GM12801 (cell line): Measurements from ENCODE around the gene SORBS1.

Experiments used
- CTCF ChIP-seq: IDR thresholded peaks from one replicate; pipeline ENCODE4 v1.5.1; 2011; ENCODE audit warnings: control low read depth; ENCODE audit not compliant: insufficient read length; ENCODE audit errors: extremely low read depth

SORBS1 gene

GRCh38 chr10:95333997-95334804, 227.0 kb downstream of the SORBS1 start:
- TF ChIP-seq CTCF = no peak

DNA sequence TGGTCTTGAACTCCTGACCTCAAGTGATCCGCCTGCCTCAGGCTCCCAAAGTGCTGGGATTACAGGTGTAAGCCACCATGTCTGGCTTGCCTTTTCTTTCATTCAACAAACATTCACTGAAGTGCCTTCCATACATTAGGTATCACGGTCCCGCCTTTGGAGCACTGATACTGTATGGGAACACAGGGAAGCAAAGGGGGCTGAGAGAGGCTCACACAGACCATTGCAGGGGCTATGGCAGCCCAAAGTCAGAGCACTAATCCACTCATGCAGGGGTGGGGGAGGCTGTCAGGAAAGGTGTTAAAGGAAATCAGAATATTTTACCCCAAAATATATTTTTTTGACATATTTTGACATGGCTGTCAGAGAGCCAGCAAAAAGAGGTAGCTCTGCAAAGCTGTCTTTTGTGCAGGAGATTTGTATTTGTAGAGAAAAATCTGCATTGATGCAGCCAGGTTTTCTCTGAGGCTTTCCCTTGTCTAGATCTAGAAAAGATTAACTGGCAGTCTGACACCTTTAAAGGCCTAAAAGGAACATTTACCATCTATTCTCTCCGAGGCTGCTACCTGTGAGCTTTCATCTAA, 228.4 kb downstream of the SORBS1 start:
- TF ChIP-seq CTCF = no peak

DNA sequence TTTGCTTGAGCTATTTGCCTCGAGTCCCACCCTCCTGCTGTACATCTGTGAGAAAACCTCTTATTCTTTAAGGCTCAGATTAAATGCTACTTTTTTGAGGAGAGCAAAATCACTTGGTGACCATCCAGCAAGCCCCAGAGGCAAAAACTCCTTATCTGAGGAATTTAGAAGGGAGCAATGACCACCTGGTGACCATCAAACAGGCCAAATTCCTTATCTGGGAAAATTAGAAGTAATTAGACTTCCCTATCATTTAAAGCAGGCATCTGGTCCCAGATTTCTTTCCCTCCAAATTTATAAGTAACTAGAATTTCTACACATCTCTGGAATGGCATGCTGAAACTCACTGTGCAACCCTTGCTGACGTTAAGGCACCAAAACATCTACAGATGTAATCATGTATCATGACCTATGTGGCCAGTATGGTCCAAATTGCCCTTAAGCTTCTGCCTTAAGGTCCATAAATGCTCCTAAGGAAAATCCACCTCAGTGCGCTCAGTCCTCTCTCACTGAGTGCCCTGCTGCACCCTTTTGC, 229.5 kb downstream of the SORBS1 start:
- TF ChIP-seq CTCF = no peak

- TF ChIP-seq CTCF = no peak
These were observed 230.2 kb downstream of the SORBS1 start for GRCh38 chr10:95330966-95331453.

GRCh38 chr10:95329296-95329695, 231.9 kb downstream of the SORBS1 start:
- TF ChIP-seq CTCF = no peak

DNA sequence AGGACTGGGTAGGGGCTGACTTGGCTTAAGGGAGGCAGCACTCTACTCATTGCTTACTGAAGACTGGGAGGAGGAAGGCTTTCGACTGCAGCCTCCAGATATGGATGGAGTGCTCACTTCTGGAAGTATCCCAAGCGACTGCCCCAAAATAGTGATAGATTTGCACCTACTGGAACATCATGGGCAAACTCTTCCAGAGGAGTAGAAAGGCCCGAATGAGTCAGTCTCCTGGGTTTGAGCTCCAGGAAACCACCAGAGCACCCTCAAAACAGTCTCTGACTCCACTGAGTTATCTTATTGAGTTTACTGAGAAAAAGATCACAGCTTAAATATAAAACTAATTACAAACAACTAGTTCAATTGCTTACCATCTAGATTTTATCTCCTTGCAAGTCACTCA, 233.2 kb downstream of the SORBS1 start:
- no peak for TF ChIP-seq CTCF

GRCh38 chr10:95327367-95327766, 233.8 kb downstream of the SORBS1 start:
- no peak for TF ChIP-seq CTCF
